Chondrocyte (in vitro differentiated cells): ENCODE data around the gene RAB13. TPM values are rescaled to one million over a fixed set of nuclear protein-coding genes. Genes with fewer than 3 reads are reported as not detected.

Source experiments
- DNase-seq: peaks from one replicate; pipeline ENCODE4 v3.0.0; 2021; ENCODE audit warnings: mixed read lengths, low spot score
- H3K27ac Mint-ChIP-seq: one replicate; pipeline ENCODE4 v1.8.0; 2021; ENCODE audit warnings: mild to moderate bottlenecking, moderate library complexity, mixed read lengths; ENCODE audit not compliant: unreplicated experiment
- H3K27me3 Mint-ChIP-seq: 2 replicates; pipeline ENCODE4 v1.8.0; 2021; ENCODE audit warnings: low read depth, mixed read lengths
- H3K36me3 Mint-ChIP-seq: 2 replicates; pipeline ENCODE4 v1.8.0; 2021; ENCODE audit warnings: low read depth, mixed read lengths
- H3K4me1 Mint-ChIP-seq: 2 replicates; pipeline ENCODE4 v1.8.0; 2021; ENCODE audit warnings: low read depth, mild to moderate bottlenecking, mixed read lengths
- H3K4me3 Mint-ChIP-seq: one replicate; pipeline ENCODE4 v1.8.0; 2021; ENCODE audit warnings: mild to moderate bottlenecking, moderate library complexity, mixed read lengths; ENCODE audit not compliant: unreplicated experiment
- H3K9me3 Mint-ChIP-seq: 2 replicates; pipeline ENCODE4 v1.8.0; 2021; ENCODE audit warnings: low read depth, mixed read lengths
- total RNA-seq: library from RNA; stranded (reverse); gene quantifications from 3 replicates; pipeline ENCODE4 v1.2.1, GENCODE V29; 2021
- TF ChIP-seq, protein P1 (sequence below): fragments of 200-600 bp; sonication (generic); IDR thresholded peaks from 2 replicates; pipeline ENCODE4 v1.5.0; 2021; ENCODE audit warnings: antibody characterized with exemption, mild to moderate bottlenecking, moderate library complexity

Gene RAB13
- total RNA-seq, 1 donor from 2014 or later: 116 TPM

DNA sequence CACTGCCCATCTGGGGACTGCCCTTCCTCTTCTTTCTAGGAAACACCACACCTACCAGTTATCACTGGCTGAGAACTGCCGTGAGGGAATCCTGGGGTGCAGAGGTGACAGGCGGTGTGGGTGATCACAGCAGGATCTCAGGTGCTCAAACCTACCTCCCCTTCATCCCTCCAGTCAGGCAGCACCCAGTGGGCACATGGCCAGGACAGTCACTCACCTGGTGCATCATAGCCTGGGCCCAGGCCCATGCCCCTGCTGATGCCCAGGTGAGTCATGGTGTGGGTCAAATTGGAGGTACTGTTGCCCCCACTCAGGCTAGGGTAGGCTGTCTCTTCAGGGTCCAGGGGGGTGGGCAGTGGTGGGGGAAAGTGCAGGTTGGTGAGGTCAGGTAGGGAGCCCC, 34.3 kb downstream of the RAB13 start:
- no peak overlapping the region for H3K4me3 Mint-ChIP-seq
- H3K27ac Mint-ChIP-seq: no peak overlapping the region
- no peaks in the 10 kb centered on the region for H3K27me3 Mint-ChIP-seq
- H3K9me3 Mint-ChIP-seq: no peaks in the 10 kb centered on the region
- H3K36me3 Mint-ChIP-seq: peaks cover 23% of the 10 kb centered on the region
- DNase-seq: no peak
- peaks cover 13% of the 10 kb centered on the region for H3K4me1 Mint-ChIP-seq
- TF ChIP-seq, protein P1, sequence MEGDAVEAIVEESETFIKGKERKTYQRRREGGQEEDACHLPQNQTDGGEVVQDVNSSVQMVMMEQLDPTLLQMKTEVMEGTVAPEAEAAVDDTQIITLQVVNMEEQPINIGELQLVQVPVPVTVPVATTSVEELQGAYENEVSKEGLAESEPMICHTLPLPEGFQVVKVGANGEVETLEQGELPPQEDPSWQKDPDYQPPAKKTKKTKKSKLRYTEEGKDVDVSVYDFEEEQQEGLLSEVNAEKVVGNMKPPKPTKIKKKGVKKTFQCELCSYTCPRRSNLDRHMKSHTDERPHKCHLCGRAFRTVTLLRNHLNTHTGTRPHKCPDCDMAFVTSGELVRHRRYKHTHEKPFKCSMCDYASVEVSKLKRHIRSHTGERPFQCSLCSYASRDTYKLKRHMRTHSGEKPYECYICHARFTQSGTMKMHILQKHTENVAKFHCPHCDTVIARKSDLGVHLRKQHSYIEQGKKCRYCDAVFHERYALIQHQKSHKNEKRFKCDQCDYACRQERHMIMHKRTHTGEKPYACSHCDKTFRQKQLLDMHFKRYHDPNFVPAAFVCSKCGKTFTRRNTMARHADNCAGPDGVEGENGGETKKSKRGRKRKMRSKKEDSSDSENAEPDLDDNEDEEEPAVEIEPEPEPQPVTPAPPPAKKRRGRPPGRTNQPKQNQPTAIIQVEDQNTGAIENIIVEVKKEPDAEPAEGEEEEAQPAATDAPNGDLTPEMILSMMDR: no peak

- H3K27me3 Mint-ChIP-seq: no peaks in the 10 kb centered on the region
- H3K4me1 Mint-ChIP-seq: peaks cover 9% of the 10 kb centered on the region
- no peak for DNase-seq
- H3K4me3 Mint-ChIP-seq: no peak overlapping the region
- no peak overlapping the region for H3K27ac Mint-ChIP-seq
- H3K36me3 Mint-ChIP-seq: peaks cover 23% of the 10 kb centered on the region
- TF ChIP-seq, protein P1: no peak
- no peaks in the 10 kb centered on the region for H3K9me3 Mint-ChIP-seq
These were observed 35.0 kb downstream of the RAB13 start for GRCh38 chr1:153951183-153951582.

GRCh38 chr1:153946622-153947241, 39.4 kb downstream of the RAB13 start, which contains the start of gene DENND4B:
DENND4B (minus strand) TSS chr1:153946718; CDS start chr1:153944374, 2,344 bp downstream.
- H3K36me3 Mint-ChIP-seq: peaks cover 22% of the 10 kb centered on the region
- H3K27me3 Mint-ChIP-seq: no peaks in the 10 kb centered on the region
- DNase-seq: peak; percentile 92
- peak within 1 kb of the TSS; percentile 83 for H3K27ac Mint-ChIP-seq
- TF ChIP-seq, protein P1: peak; percentile 94
- no peaks in the 10 kb centered on the region for H3K9me3 Mint-ChIP-seq
- H3K4me3 Mint-ChIP-seq: peak within 1 kb of the TSS; percentile 80
- H3K4me1 Mint-ChIP-seq: peaks cover 17% of the 10 kb centered on the region

GRCh38 chr1:153945795-153946621, 40.1 kb downstream of the RAB13 start:
- TF ChIP-seq, protein P1: no peak
- peak; percentile 72 for DNase-seq

GRCh38 chr1:153945131-153945794, 40.9 kb downstream of the RAB13 start:
- Mint-ChIP-seq H3K27me3 (no peaks in the 10 kb centered on the region), H3K4me3 (peak overlapping the region; percentile 80), H3K27ac (peak overlapping the region; percentile 83), H3K4me1 (peaks cover 17% of the 10 kb centered on the region), H3K9me3 (no peaks in the 10 kb centered on the region), H3K36me3 (peaks cover 19% of the 10 kb centered on the region)
- TF ChIP-seq, protein P1: no peak
- DNase-seq: peak; percentile 77

More at GRCh38 chr1:153945795-153946621, 40.1 kb downstream of the RAB13 start:
- H3K27me3 Mint-ChIP-seq: no peaks in the 10 kb centered on the region
- H3K4me3 Mint-ChIP-seq: peak overlapping the region; percentile 80
- H3K9me3 Mint-ChIP-seq: no peaks in the 10 kb centered on the region
- H3K27ac Mint-ChIP-seq: peak overlapping the region; percentile 83
- peaks cover 21% of the 10 kb centered on the region for H3K36me3 Mint-ChIP-seq
- H3K4me1 Mint-ChIP-seq: peaks cover 17% of the 10 kb centered on the region
